KMS-11 (cell line): ENCODE results near the gene DSG4.

Source experiments
- H2AFZ ChIP-seq: fragments of 200-600 bp; sonication (generic); 2 replicates; pipeline ENCODE4 v1.6.1; 2016; ENCODE audit warnings: antibody characterized with exemption, mixed run types, low read depth
- H3K27ac ChIP-seq: fragments of 200-600 bp; sonication (generic); 2 replicates; pipeline ENCODE4 v1.6.1; 2016; ENCODE audit warnings: mild to moderate bottlenecking, mixed run types
- H3K27me3 ChIP-seq: fragments of 200-600 bp; sonication (generic); 2 replicates; pipeline ENCODE4 v1.6.1; 2017; ENCODE audit warnings: mild to moderate bottlenecking, low read depth, mixed run types, moderate library complexity; ENCODE audit not compliant: insufficient read depth
- H3K36me3 ChIP-seq: fragments of 200-600 bp; sonication (generic); 2 replicates; pipeline ENCODE4 v1.6.1; 2017; ENCODE audit warnings: mild to moderate bottlenecking, mixed run types; ENCODE audit not compliant: insufficient read depth
- H3K4me1 ChIP-seq: fragments of 200-600 bp; sonication (generic); 2 replicates; pipeline ENCODE4 v1.6.1; 2016; ENCODE audit warnings: mild to moderate bottlenecking, low read depth, mixed run types; ENCODE audit not compliant: poor library complexity, severe bottlenecking
- H3K4me2 ChIP-seq: fragments of 200-600 bp; sonication (generic); 2 replicates; pipeline ENCODE4 v1.7.0; 2016; ENCODE audit warnings: mild to moderate bottlenecking, mixed run types
- H3K4me3 ChIP-seq: fragments of 200-600 bp; sonication (generic); IDR thresholded peaks from 2 replicates; pipeline ENCODE4 v1.6.1; 2017; ENCODE audit warnings: low read depth, low read length, mixed read lengths; ENCODE audit not compliant: insufficient read depth
- H3K79me2 ChIP-seq: fragments of 200-600 bp; sonication (generic); 2 replicates; pipeline ENCODE4 v1.6.1; 2016; ENCODE audit warnings: low read depth, mixed run types; ENCODE audit not compliant: insufficient read depth
- H3K9ac ChIP-seq: fragments of 200-600 bp; sonication (generic); 2 replicates; pipeline ENCODE4 v1.6.1; 2016; ENCODE audit warnings: mild to moderate bottlenecking, mixed run types
- H4K20me1 ChIP-seq: fragments of 200-600 bp; sonication (generic); 2 replicates; pipeline ENCODE4 v1.6.1; 2016; ENCODE audit warnings: mild to moderate bottlenecking, mixed run types; ENCODE audit not compliant: insufficient read depth
- CTCF ChIP-seq: fragments of 200-600 bp; sonication (generic); conservative IDR thresholded peaks from 2 replicates; pipeline ENCODE4 v1.6.1; 2017; ENCODE audit warnings: low read depth, mild to moderate bottlenecking, antibody characterized with exemption, low read length, moderate library complexity, mixed read lengths

DSG4 gene

DNA sequence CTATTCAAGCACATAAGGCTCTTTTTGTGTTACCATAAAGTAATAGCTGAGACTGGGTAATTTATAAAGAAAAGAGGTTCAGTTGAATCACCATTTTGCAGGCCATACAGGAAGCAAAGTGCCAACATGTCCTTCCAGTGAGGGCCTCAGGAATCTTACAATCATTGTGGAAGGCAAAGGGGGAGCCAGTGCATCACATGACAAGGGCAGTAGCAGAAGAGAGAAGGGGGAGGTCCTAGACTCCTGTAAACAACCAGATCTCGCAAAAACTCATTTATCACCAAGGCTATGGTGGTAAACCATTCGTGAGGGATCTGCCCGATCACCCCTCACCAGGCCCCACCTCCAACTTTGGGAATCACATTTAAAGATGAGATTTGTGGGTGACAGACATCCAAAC is 16.7 kb downstream of the DSG4 start:
- no peaks in the 10 kb centered on the region for H4K20me1 ChIP-seq
- no peaks in the 10 kb centered on the region for H3K4me1 ChIP-seq
- H3K27ac ChIP-seq = no peak overlapping the region
- no peak for TF ChIP-seq CTCF
- no peaks in the 10 kb centered on the region for H3K79me2 ChIP-seq
- H3K4me2 ChIP-seq = no peak overlapping the region
- no peak overlapping the region for H2AFZ ChIP-seq
- H3K4me3 ChIP-seq = no peak overlapping the region
- no peaks in the 10 kb centered on the region for H3K27me3 ChIP-seq
- no peak overlapping the region for H3K9ac ChIP-seq
- no peaks in the 10 kb centered on the region for H3K36me3 ChIP-seq

DNA sequence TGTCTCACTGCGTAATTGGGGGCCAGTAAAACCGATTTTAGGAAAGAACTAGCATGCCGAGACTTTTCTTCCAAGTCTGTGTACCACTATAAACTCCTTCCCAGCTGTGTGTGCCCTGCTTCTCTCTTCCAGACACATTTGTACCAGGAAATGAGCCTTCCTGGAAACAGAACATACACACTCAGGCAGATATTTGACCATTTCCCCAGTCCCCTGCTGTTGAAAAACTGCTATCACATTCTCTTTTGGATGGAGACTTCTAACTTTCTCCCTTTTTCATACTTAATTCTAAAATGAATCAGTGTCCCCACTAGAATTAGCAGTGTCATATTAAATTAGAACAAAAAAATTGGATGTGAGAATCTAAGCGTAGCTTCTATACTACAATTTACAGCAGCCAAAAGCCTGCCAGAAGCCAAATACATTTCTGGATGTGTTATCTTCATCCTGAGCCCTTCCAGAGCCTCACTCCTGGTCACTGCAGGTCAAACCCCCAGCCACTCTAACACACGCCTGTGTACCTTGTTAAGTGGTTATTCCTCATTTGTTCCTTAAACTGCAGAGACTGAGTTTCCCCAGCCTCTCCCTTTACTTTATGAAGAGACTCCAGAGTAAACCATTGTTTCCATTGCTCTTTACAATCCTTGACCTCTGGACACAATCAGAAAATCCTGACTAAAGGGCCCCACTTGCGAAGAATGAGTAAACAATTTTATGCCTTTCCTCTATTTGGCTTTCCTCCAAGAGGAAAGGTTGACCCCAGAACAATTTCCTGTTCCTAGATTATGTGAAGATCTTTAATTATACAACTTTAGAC is 20.4 kb downstream of the DSG4 start:
- Histone ChIP-seq H3K79me2 (no peaks in the 10 kb centered on the region), H3K9ac (no peak overlapping the region), H3K4me3 (no peak overlapping the region), H3K27me3 (no peaks in the 10 kb centered on the region), H3K36me3 (no peaks in the 10 kb centered on the region), H3K4me2 (no peak overlapping the region), H3K27ac (no peak overlapping the region), H2AFZ (no peak overlapping the region), H4K20me1 (no peaks in the 10 kb centered on the region), H3K4me1 (no peaks in the 10 kb centered on the region)
- no peak for TF ChIP-seq CTCF

GRCh38 chr18:31398191-31398590 is 21.6 kb downstream of the DSG4 start:
- H3K4me3 ChIP-seq = no peak overlapping the region
- no peak overlapping the region for H3K27ac ChIP-seq
- no peak for TF ChIP-seq CTCF
- H2AFZ ChIP-seq = no peak overlapping the region
- H3K36me3 ChIP-seq = no peaks in the 10 kb centered on the region
- H3K9ac ChIP-seq = no peak overlapping the region
- no peaks in the 10 kb centered on the region for H3K4me1 ChIP-seq
- no peaks in the 10 kb centered on the region for H3K79me2 ChIP-seq
- H3K27me3 ChIP-seq = no peaks in the 10 kb centered on the region
- H3K4me2 ChIP-seq = no peak overlapping the region
- no peaks in the 10 kb centered on the region for H4K20me1 ChIP-seq

GRCh38 chr18:31399306-31400032 is 22.9 kb downstream of the DSG4 start:
- Histone ChIP-seq H3K27ac (no peak overlapping the region), H3K4me3 (no peak overlapping the region), H3K4me1 (no peaks in the 10 kb centered on the region), H3K27me3 (no peaks in the 10 kb centered on the region), H2AFZ (no peak overlapping the region), H3K4me2 (no peak overlapping the region), H3K79me2 (no peaks in the 10 kb centered on the region), H3K9ac (no peak overlapping the region), H3K36me3 (no peaks in the 10 kb centered on the region), H4K20me1 (no peaks in the 10 kb centered on the region)
- TF ChIP-seq CTCF = no peak
